GM12878 (cell line): ENCODE data around the gene ANP32B. TPM values are rescaled to one million over a fixed set of nuclear protein-coding genes. Genes with fewer than 3 reads are reported as not detected.
A peak's percentile ranks its signal among the peaks of the same experiment; 100 is the strongest.

Source experiments
- BACH1 ChIP-seq: fragments of 450-650 bp; IDR thresholded peaks from 2 replicates; pipeline ENCODE4 v1.6.1; 2017; ENCODE audit warnings: mild to moderate bottlenecking, borderline replicate concordance
- BCL11A ChIP-seq: IDR thresholded peaks from 2 replicates; pipeline ENCODE4 v1.6.1; 2011; ENCODE audit warnings: low read depth, low read length
- BCLAF1 ChIP-seq: fragments of 450-650 bp; IDR thresholded peaks from 2 replicates; pipeline ENCODE4 v1.6.1; 2017; ENCODE audit warnings: antibody characterized with exemption, mild to moderate bottlenecking, moderate library complexity
- CBFB ChIP-seq: IDR thresholded peaks from 2 replicates; pipeline ENCODE4 v1.6.1; 2016; ENCODE audit warnings: antibody characterized with exemption, low read depth
- CHD1 ChIP-seq: IDR thresholded peaks from 2 replicates; pipeline ENCODE4 v1.6.1; 2012; ENCODE audit warnings: low read depth, low read length, improper control_type of control experiment
- CTCF ChIP-seq, 3 experiments: IDR thresholded peaks in 2 of 3; conservative IDR thresholded peaks in 1 of 3; 2 replicates each; pipeline ENCODE4 v1.5.1; 2011; ENCODE audit warnings: low read depth in 3 of 3, low read length in 3 of 3, mild to moderate bottlenecking in 3 of 3, control low read depth in 2 of 3, moderate library complexity in 2 of 3, inconsistent platforms in 1 of 3, mixed read lengths in 1 of 3; ENCODE audit not compliant: control insufficient read depth in 2 of 3, insufficient read depth in 1 of 3; ENCODE audit errors: extremely low read depth in 1 of 3
- EGR1 ChIP-seq, 2 experiments: IDR thresholded peaks; 1 replicate in 1 of 2; 2 replicates in 1 of 2; pipeline ENCODE4 v1.6.1; 2011 to 2012; ENCODE audit warnings: low read depth in 2 of 2, low read length in 2 of 2, borderline replicate concordance in 1 of 2, mild to moderate bottlenecking in 1 of 2, moderate library complexity in 1 of 2
- ELK1 ChIP-seq: IDR thresholded peaks from 2 replicates; pipeline ENCODE4 v1.6.1; 2012; ENCODE audit warnings: low read depth, low read length, improper control_type of control experiment
- FOXM1 ChIP-seq: IDR thresholded peaks from 2 replicates; pipeline ENCODE4 v1.6.1; 2012; ENCODE audit warnings: low read depth, mild to moderate bottlenecking, inconsistent platforms, low read length, moderate library complexity
- IRF5 ChIP-seq: fragments of 450-650 bp; IDR thresholded peaks from 2 replicates; pipeline ENCODE4 v1.6.1; 2017; ENCODE audit warnings: borderline replicate concordance
- JUND ChIP-seq: IDR thresholded peaks from 2 replicates; pipeline ENCODE4 v1.6.1; 2012; ENCODE audit warnings: low read depth, mild to moderate bottlenecking, low read length, improper control_type of control experiment, moderate library complexity
- KAT2A ChIP-seq: conservative IDR thresholded peaks from 2 replicates; pipeline ENCODE4 v1.6.1; 2011; ENCODE audit warnings: low read depth, low read length; ENCODE audit not compliant: control insufficient read depth
- MEF2A ChIP-seq: IDR thresholded peaks from 2 replicates; pipeline ENCODE4 v1.6.1; 2011; ENCODE audit warnings: low read depth, mild to moderate bottlenecking, low read length, moderate library complexity; ENCODE audit not compliant: insufficient read depth
- PAX8 ChIP-seq: fragments of 450-650 bp; IDR thresholded peaks from 2 replicates; pipeline ENCODE4 v1.6.1; 2017; ENCODE audit warnings: mild to moderate bottlenecking, moderate library complexity
- POU2F2 ChIP-seq: IDR thresholded peaks from 3 replicates; pipeline ENCODE4 v1.6.1; 2011; ENCODE audit warnings: low read depth, mild to moderate bottlenecking, low read length, borderline replicate concordance
- RFX5 ChIP-seq: IDR thresholded peaks from 2 replicates; pipeline ENCODE4 v1.6.1; 2011; ENCODE audit warnings: low read depth, low read length, improper control_type of control experiment
- SP1 ChIP-seq: IDR thresholded peaks from one replicate; pipeline ENCODE4 v1.6.1; 2011; ENCODE audit warnings: low read depth, low read length
- SPI1 ChIP-seq: IDR thresholded peaks from 2 replicates; pipeline ENCODE4 v1.6.1; 2011; ENCODE audit warnings: low read depth, mild to moderate bottlenecking, low read length, moderate library complexity, borderline replicate concordance; ENCODE audit not compliant: insufficient read depth
- SREBF2 ChIP-seq: IDR thresholded peaks from 2 replicates; pipeline ENCODE4 v1.6.1; 2012; ENCODE audit warnings: mild to moderate bottlenecking, low read length
- STAT3 ChIP-seq: IDR thresholded peaks from 2 replicates; pipeline ENCODE4 v1.6.1; 2011; ENCODE audit warnings: low read depth, low read length, improper control_type of control experiment
- TAF1 ChIP-seq: IDR thresholded peaks from 2 replicates; pipeline ENCODE4 v1.6.1; 2011; ENCODE audit warnings: mild to moderate bottlenecking, low read depth, low read length, borderline replicate concordance
- TBL1XR1 ChIP-seq: IDR thresholded peaks from 2 replicates; pipeline ENCODE4 v1.6.1; 2012; ENCODE audit warnings: low read depth, low read length, improper control_type of control experiment
- ZNF274 ChIP-seq: IDR thresholded peaks from one replicate; pipeline ENCODE4 v1.8.0; 2011; ENCODE audit not compliant: insufficient read length, insufficient read depth
- polyA plus RNA-seq, 11 experiments: library from polyadenylated mRNA; depleted of rRNA in 4 of 11; unstranded in 6 of 11; stranded (reverse) in 5 of 11; fragments of >200 nt; fragmentation: Nextera tagmentation in 4 of 11; fragmentation: Illumina TruSeq in 1 of 11; extraction: Ambion mirVana in 4 of 11; extraction: Trizol in 1 of 11; gene quantifications; 1 replicate in 1 of 11; 2 replicates in 10 of 11; pipeline versions ENCODE4 v1.2.1 to v1.2.3, GENCODE V29; 2011 to 2016; ENCODE audit warnings: inconsistent platforms in 2 of 11, missing spikeins in 2 of 11, low read depth in 1 of 11
- total RNA-seq, 4 experiments: library from RNA; depleted of rRNA in 3 of 4; stranded (reverse); fragments of >200 nt in 3 of 4; fragmentation: Illumina TruSeq in 1 of 4; extraction: Trizol in 1 of 4; gene quantifications; 2 replicates each; pipeline versions ENCODE4 v1.2.1 to v1.2.3, GENCODE V29; 2013 to 2021

ANP32B gene
- total and polyA plus RNA-seq, 10 of the 15 experiments (the other 5 are each of a cell fraction or from before 2014, with no cell fraction given), result 24.5 to 419 (median 171) TPM

GRCh38 chr9:97984188-97985057 is 1.3 kb downstream of the ANP32B start (continued):
- no peak for TF ChIP-seq KAT2A
- TF ChIP-seq CHD1, result no peak
- no peak for TF ChIP-seq SPI1
- no peak for TF ChIP-seq CTCF (IDR thresholded peaks at IDR 0.05 in 2 of 3, conservative IDR thresholded peaks at IDR 0.05 in 1 of 3; ENCODE audit: control insufficient read depth in 2 of 3, extremely low read depth in 1 of 3, insufficient read depth in 1 of 3, low read depth in 3 of 3, low read length in 3 of 3)
- TF ChIP-seq MEF2A, result peak; percentile 7; the same call in 1 of the 2 replicates
- TF ChIP-seq BCL11A, result no peak
- TF ChIP-seq TBL1XR1, result no peak
- TF ChIP-seq ELK1, result no peak
- TF ChIP-seq CBFB, result no peak
- peak; percentile 76; the same call in 1 of the 2 replicates for TF ChIP-seq TAF1
- TF ChIP-seq RFX5, result no peak
- peak in 1 of 2 experiments; percentile 93; a peak in 2 of 3 replicates for TF ChIP-seq EGR1 (IDR thresholded peaks at IDR 0.05; ENCODE audit: borderline replicate concordance in 1 of 2, low read depth in 2 of 2, low read length in 2 of 2)
- 0 out of 2 replicates have a peak, but pooled peaks have one; percentile 5 for TF ChIP-seq JUND
- no peak for TF ChIP-seq ZNF274
- no peak for TF ChIP-seq SP1
- peak; percentile 81; the same call in 1 of the 2 replicates for TF ChIP-seq BACH1
- no peak for TF ChIP-seq BCLAF1
- TF ChIP-seq STAT3, result no peak
- TF ChIP-seq POU2F2, result 0 out of 3 replicates have a peak, but pooled peaks have one; percentile 13
- no peak for TF ChIP-seq FOXM1
- TF ChIP-seq SREBF2, result no peak
- no peak for TF ChIP-seq IRF5
- no peak for TF ChIP-seq PAX8
